HG02571 (cell line): Measurements from ENCODE around the gene ST6GALNAC6.
"Not testable (repeated sequence)": the region's sequence is repeated elsewhere in the genome, so short reads cannot be mapped to it uniquely, and the experiment has no call there.

Experiments used
- ATAC-seq: cut with Tn5 transposase; IDR thresholded peaks from one replicate; pipeline ENCODE4 v1.9.1; 2021; ENCODE audit warnings: mild to moderate bottlenecking, moderate library complexity; ENCODE audit not compliant: unreplicated experiment

ST6GALNAC6 gene

DNA sequence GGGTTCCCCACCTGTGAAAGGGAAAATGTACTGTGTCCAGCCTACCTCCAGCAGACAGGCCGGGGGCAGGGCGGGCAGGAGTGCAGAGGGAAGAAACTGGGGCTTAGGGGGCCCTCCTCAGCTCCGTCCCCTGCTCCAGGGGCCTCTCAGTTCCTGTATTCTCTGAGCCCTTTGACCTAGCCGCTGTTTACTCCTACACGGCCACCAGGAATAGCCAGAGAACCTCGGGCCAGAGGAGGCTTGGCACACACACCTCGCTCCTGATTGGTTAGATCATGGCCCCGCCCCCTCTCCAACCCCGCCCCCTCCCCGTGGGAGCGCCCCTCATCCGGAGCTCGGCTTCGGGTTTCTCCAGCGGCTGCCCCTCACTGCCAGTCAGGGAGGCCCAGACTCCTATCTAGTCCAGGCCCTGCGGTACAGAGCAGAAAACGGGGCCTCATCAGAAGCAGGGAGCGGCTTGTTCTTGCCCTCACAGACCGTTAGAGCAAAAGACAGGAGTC, 2.2 kb downstream of the ST6GALNAC6 start:
- ATAC-seq: no peak

DNA sequence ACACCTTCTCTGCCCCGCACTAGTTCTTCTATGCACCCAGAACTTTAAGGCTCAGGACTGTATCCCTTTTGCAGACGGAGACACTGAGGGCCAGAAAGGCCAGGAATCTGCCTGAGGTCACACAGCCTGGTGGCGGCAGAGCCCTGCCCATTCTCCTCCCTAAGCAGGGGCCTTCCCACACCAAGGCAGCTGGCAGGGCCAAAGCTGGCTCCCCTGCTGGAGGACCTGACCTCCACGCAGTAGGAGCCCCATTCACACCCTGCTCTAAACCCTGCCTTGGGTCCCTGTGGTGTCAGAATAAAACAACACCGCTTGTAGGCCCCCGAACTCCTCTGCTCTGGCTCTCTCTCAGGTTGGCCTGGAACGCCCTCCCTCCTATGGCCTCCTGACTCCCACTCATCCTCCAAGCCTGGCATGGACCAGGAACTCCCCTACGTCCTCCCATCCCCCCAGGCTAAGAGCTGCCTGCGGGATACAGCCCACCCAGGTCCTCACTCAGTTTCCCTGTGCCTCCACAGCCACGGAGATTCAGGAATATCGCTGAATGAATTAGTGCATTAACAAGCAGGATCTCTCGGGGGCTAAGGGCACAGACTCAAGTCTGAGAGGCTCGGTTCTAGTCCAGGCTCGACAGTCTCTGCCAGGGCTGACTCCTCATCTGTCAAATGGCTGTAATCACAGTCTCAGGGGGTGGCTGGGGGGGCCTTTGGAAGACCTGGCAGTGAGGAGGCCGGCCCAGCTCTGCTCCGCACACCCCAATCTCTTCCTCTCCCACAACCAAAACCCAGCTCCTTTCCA, 2.8 kb downstream of the ST6GALNAC6 start:
- ATAC-seq: no peak

DNA sequence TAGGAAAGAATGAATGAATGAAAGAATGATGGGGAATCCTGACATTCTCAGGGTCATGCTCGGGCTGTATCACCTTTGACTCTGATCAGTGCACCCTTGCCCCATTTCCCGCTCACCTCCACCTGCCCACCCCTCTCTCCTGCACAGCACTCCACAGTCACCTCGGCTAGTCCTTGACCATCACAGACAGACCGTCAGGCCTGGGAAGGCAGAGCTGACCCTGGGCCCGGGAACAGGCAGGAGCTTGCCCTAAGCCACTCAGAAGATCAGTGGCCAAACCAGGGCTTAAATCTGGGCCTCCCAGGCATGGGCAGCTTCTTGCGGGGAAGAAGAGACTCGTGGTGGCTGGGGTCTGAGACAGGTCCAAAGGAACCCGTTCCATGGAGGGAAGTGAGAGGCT, 3.6 kb downstream of the ST6GALNAC6 start:
- no peak for ATAC-seq

DNA sequence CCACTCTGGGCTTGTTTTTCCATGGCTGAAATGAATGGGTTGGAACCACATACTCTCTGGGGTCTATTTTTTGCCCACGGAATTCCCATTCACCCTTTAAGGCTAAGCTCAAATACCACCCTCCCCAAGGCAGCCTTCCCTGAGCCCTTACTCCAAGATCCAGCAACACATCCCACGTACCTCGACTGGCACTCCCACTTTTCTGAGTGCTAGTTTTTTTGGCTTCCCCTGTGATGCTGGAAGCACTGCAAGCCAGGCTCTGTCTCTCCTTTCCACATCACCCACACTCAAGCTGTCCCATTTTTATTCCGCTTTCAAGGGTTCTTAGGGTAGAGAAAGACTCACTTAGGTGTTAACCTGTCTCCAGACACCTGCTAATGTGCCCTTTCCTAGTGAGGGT, 6.0 kb downstream of the ST6GALNAC6 start:
- no peak for ATAC-seq

DNA sequence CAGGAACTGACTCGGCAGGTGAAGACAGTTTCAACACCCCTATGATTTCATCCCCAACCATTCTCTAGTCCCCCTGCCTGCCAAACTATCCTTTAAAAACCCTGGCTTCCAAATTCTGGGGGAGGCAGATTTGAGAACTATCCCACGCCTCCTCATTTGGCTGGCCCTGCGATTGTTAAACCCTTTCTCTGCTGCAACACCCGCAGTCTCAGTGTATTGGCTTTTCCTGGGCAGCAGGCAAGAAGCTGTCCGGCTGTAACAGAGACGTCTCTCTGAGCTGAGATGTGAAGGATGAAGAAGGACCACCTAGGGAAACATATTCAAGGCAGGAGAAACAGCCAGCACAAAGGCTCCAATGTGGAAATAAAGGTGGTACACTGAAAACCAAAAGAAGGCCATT, 6.6 kb downstream of the ST6GALNAC6 start:
- no peak for ATAC-seq

DNA sequence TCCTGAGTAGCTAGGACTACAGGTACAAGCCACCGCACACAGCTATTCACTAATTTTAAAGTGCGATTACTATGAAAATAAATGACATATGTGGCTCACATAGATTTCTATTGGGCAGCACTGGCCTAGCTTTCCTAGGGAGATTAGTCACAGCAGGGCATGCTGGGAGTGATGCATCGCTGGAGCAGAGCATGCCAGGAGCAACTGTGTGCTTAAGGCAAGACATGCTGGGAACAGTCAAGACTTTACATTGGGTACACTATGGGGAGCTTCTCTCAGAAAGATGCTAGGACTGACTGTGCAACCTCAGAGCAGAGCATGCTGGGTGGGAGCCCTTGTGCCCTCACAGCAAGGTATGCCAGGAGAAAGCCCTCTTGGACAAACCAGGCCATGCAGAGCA, 9.3 kb downstream of the ST6GALNAC6 start:
- no peak for ATAC-seq

DNA sequence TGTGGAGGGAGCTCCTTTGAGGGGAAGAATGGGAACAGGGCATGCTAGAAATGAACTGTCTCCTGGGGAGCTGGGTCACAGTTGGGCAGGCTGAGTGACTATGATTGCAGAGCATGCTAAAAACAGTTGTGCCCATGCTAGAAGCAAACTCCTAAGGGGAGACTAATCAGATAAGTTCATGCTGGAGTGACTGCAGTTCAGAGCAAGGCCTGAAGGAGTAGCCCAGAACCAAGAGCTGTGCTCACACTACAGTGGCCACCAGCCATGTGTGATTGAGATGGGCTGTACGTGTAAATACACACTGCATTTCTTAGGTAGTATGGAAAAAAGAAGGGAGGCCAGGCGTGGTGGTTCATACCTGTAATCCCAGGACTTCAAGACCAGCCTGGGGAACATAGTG, 11.6 kb downstream of the ST6GALNAC6 start:
- ATAC-seq: no peak

DNA sequence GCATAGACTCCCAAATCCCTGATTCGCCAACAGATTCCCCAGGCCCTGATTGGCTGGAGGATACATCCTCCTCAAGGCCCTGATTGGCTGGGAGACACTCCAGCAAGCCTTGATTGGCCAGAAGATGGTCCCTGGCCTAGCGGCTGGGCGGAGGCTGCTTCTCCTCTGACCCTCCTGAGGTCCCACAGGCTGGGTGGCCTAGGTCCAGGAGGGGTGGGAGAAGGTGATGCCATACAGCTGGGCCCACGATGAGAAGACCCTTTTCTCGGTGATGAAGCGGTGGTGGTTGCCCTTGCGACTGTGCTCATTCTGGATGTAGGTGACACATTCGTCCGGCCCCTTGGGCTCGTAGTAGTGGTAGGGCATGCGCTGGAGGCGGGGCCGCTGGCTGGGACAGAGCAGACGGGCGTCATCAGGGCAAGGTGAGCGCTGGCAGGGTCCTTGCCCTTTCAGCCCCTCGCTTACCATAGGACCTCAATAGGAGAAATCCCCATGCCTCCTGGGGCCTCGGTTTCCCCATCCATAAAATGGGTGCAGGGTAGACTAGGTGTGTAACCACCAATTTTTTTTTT, 12.9 kb downstream of the ST6GALNAC6 start:
- ATAC-seq: no peak

DNA sequence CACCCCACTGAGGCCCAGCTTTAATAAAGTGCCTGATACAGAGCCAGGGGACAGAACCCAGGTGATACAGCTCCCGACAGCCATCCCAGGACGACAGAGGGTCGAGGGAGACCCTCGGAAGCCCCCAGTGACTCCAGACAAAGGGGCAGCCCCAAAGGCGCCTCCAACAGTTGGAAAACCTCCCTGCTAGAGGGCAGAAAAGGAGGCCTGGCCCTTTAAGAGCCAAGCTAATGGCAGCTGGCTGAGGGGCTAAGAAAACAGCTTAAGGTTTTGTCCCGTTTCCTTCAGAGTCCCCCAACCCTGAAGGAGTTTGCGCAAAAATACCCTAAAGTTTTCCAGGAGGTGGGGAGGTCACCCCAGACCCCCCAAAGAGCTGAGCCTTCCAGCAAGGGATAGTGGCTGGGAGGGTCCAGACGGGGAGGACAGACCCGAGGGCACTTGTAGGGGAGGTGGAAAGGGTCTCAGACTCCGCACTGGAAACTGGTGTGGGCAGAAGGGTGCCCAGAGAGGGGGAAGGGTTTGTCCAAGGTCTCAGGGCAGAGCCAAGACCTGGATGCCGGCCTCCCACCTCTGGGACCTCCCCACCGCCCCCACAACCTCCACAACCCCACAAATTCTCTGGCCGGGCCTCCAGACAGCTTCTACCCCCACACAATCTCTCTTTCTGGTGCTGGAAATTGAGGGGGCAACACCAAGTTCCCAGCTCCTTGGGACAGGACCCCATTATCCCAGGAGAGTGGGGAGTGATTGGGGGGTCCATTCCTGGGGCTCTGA, 13.7 kb downstream of the ST6GALNAC6 start:
- ATAC-seq: no peak

DNA sequence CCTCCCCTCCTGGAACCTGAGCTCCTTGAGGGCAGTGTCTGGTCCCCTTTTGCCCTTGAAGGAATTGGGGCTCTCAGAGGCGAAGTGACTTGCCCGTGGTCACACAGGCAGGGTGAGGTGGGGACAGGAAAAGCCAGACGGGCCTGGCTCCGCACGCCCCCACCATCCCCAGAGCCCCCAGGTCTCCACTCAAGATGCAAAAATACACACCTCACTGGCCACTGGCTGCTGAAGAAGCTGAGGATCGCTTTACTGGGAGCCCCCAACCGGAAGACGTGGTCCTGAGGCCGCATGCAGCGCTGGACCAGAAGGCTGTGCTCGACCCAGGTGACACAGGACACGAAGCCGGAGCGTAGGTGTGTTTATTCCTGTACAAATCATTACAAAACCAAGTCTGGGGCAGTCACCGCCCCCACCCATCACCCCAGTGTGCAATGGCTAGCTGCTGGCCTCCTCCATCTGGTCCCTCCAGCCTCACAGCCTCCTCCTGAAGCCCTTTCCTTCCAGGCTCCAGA, 14.4 kb downstream of the ST6GALNAC6 start:
- ATAC-seq: no peak

DNA sequence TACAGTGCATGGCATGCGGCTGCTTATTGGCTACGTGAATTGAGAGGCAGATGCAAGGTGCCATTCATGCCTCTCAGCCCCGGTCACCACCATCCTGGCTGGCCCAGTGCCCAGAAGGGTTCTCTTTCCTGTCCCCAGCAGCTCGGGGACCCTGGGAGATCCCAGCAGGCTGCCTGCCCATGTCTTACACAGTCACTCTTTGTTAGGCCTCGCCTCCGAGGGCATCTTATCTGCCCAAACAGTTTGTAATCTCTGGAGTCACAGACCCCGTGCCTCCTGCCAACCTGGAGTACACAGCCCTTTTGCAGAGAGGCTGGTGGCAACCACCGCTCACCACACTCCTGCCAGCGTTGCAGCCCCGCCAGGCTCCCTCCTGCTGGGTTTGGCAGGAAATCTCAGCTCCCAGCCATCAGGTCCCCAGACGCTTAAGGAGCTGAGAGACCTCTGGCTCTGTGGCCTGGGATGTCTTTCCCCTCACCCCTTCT, 14.9 kb downstream of the ST6GALNAC6 start:
- no peak for ATAC-seq

DNA sequence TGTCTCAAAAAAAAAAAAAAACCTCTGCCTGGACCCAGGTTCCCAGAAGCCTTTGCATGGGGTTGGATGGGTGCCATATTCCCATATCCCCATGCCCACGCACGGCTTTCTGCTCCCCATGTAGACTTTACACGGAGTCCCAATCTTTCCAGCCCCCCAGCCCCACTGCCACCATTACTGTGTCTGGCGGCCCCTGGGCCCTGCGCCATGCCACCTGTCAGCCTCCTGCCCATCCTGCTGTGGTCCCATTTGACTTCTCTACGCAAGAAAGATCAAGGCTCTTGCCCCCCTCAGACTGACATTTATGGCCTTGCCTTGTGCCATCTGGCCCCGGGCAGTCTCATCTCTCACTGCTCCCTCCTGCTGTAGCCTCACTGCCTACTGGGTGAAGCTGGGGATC, 15.4 kb downstream of the ST6GALNAC6 start:
- no peak for ATAC-seq

DNA sequence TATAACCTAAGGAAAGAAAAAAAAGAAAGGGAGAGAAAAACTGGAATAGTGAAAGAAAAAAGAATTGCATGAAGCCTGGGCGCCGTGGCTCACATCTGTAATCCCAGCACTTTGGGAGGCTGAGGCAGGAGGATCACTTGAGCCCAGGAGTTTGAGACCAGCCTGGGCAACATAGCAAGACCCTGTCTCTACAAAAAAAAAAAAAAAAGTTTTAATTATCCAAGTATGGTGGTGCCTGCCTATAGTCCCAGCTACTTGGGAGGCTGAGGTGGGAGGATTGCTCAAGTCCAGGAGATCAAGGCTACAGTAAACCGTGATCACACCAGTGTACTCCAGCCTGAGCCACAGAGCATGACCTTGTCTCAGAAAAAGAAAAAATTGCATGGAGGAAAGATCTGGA, 17.7 kb downstream of the ST6GALNAC6 start:
- ATAC-seq: not testable (repeated sequence)

DNA sequence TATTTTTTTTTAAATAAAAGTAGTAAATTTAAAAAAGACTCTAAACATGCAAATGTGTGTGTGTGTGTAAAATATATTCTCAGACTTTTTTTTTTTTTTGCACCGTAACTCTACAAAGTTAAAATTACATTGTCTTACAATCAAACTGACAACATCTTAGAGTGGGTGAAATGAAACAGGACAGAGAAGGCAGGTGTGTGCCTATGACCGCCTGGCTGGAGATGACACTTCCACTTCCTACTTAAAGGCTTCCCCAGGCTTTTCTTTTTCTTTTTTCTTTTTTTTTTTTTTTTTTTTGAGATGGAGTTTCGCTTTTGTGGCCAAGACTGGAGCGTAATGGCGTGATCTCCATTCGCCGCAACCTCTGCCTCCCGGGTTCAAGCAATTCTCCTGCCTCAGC, 19.3 kb downstream of the ST6GALNAC6 start:
- no peak for ATAC-seq

DNA sequence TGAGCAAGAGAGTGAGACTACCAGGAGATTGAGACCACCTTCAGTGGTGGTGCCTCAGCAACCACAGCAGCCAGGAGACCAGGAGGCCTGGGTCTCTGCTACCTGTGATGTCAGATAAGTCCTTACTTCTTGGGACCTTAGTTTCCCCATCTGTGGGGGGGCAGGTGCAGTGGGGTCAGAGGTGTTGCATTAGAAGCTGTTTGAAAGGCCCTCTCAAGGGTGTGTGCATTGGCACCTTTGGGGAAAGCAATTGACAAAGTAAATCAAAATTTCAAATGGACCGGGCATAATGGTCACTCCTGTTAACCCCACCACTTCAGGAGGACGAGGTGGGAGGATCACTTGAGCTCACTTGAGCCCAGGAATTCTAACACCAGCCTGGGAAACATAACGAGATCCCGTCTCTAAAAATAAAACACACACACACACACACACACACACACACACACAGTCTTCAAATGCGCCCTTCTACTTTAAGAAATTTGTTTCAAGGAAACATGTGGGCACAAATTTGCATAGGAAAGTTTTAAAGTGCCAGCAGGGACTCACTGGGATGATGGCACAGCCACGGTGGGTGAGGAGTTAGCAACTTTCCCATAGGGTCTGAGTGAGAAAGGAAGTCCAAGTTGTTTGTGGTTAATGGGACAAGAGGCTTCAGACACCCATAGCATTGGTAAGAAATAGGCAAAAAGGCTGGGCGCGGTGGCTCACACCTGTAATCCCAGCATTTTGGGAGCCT, 20.6 kb downstream of the ST6GALNAC6 start:
- ATAC-seq: no peak

DNA sequence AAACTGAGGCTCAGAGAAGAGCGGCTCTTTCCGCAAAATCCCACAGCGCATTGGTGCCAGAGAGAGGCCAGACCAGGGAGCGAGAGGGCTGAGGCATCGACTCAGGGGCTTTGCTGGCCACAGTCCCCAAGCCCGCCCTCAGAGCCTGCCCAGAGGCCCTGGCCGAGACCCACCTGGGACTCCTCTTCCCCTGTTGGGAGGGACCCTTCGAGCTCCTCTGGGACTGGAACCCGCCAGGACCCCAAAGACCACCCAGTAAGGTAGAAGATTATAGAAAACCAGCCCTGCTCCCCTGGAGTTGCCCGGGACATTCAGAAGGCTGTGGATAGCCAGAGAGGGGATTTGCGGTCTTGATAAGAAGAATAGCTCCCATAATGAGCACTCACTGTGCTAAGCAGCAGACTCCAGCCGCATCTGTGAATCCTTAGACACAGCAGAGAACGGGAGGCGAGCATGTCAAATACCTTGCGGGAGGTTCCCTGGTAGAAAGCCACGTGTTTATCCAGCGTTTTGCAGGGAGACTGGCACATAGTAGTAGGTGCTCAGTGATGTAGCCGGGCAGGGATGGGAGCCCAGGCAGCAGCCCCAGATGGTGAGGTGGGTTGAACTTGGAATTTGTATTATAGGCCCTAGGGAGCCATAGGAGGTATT, 21.3 kb downstream of the ST6GALNAC6 start:
- no peak for ATAC-seq

DNA sequence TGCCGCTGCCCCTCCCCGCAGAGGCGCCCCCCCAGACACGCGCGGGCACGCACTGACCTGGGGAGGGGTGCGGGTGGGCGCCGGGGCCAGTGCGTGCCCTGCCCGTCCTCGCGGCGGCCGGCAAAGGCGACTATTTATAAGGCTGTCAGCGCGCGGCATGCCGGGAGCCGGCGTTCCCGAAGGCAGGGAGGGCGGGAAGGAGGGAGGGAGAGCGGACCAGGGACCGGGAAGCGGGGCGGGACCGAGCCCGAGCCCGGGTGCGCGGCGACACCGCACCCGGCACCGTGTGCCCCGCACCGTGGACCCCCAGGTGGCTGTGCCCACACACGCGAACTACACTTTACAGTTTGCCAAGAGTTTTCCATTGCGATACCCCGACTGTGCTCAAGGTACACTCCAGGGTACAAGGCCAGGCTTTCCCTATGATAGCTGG, 21.8 kb downstream of the ST6GALNAC6 start, which contains the start of gene AK1:
TSS of gene AK1 (minus strand) at position 110 of the 433 bp plus-strand sequence. CDS start 3,058 bp downstream, outside the sequence.
- no peak for ATAC-seq

DNA sequence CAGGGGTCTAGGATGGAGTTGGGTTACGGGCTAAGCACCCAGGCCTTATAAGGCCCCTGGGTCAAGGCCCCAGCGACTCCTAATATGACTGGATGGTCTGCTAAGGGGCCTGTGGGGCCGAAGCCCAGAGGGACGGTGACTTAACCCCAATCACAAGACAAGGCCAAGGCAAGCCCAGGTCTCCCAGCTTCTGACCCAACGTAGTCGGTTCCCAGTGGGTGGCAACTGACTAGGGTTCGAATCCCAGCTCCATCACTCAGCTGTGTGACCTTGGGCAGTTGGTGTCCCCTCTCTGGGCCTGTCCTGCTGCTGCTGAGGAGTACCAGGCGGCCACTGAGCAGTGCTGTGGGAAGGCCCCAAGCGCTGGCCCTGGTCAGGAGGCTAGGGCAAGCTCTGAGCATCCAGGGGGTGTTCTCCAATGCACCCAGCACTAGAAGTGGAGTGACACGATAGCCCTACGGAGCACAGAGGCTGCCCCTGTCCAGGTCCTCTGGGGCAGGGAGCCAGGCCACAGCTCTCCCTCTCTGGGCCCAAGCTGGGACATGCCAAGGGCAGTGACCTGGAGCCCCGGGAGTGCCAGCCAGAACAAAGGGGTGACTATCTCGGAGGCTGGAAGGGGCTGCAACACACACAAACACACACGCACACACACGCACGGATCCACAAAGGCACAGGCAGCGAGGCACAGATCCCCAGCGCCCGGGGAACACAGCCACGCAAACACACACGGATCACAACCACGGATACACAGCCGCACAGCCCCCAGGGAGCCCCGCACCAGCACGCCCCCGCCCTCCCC, 22.4 kb downstream of the ST6GALNAC6 start:
- ATAC-seq: no peak
